Esophagus muscularis mucosa (tissue), 4 donors: ENCODE measurements around the gene KIF15.

ENCODE experiments used
- EP300 ChIP-seq: sonication (generic); formaldehyde crosslinking; IDR thresholded peaks from one replicate; pipeline ENCODE4 v1.6.1; 2017; ENCODE audit warnings: antibody characterized with exemption
- POLR2A ChIP-seq: fragments of 450-650 bp; IDR thresholded peaks from one replicate; pipeline ENCODE4 v1.6.1; 2017; ENCODE audit warnings: antibody characterized with exemption, moderate library complexity, mild to moderate bottlenecking, low read depth
- POLR2AphosphoS5 ChIP-seq, 2 donors: sonication (generic); formaldehyde crosslinking; IDR thresholded peaks; one replicate each; pipeline ENCODE4 v1.6.1; 2017; ENCODE audit warnings: antibody characterized with exemption in 2 of 2
- TF ChIP-seq, protein P1 (sequence below), 3 experiments: fragments of 200-600 bp in 2 of 3; fragments of 450-650 bp in 1 of 3; sonication (generic) in 2 of 3; IDR thresholded peaks; one replicate each; pipeline ENCODE4 v1.5.1; 2017 to 2019; ENCODE audit warnings: antibody characterized with exemption in 3 of 3, mild to moderate bottlenecking in 2 of 3, moderate library complexity in 1 of 3

DNA sequence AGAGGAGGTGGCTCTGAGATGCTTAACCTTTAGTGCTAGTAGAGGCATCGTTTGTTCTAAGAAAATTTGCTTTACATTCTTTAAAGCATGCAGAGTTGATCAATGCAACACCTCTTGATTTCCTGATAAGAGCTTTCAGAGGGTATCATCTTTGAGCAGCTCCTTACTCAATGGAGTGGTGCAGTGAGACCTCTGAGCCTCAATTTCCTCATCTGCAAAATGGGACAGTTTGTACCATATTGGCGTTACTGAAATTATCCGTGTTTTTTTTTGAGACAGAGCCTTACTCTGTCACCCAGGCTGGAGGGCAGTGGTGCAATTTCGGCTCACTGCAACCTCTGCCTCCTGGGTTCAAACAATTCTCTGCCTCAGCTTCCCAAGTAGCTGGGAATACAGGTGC, 98.5 kb downstream of the KIF15 start:
- TF ChIP-seq, protein P1, sequence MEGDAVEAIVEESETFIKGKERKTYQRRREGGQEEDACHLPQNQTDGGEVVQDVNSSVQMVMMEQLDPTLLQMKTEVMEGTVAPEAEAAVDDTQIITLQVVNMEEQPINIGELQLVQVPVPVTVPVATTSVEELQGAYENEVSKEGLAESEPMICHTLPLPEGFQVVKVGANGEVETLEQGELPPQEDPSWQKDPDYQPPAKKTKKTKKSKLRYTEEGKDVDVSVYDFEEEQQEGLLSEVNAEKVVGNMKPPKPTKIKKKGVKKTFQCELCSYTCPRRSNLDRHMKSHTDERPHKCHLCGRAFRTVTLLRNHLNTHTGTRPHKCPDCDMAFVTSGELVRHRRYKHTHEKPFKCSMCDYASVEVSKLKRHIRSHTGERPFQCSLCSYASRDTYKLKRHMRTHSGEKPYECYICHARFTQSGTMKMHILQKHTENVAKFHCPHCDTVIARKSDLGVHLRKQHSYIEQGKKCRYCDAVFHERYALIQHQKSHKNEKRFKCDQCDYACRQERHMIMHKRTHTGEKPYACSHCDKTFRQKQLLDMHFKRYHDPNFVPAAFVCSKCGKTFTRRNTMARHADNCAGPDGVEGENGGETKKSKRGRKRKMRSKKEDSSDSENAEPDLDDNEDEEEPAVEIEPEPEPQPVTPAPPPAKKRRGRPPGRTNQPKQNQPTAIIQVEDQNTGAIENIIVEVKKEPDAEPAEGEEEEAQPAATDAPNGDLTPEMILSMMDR (IDR thresholded peaks at IDR 0.05) = no peak
- TF ChIP-seq POLR2A = no peak
- no peak for TF ChIP-seq POLR2AphosphoS5 (IDR thresholded peaks at IDR 0.05)
- no peak for TF ChIP-seq EP300
